PC-9 (cell line): ENCODE measurements around the gene KDELR1. TPM values are rescaled to one million over a fixed set of nuclear protein-coding genes. Genes with fewer than 3 reads are reported as not detected.

Experiments used
- BruUV-seq: library from RNA; stranded (reverse); fragments of 400-500 nt; replicated peaks from 2 replicates; lab custom pipeline; 2021; lab: Mats Ljungman, UMichigan
- CTCF ChIA-PET: fragments of 300-600 bp; sonication (Branson Sonifier 250); formaldehyde crosslinking; loops from one replicate; lab custom pipeline; 2022; ENCODE audit warnings: antibody characterized with exemption; lab: Charles Lee
- POLR2A ChIA-PET: fragments of 300-600 bp; sonication (Branson Sonifier 250); formaldehyde crosslinking; loops from one replicate; lab custom pipeline; 2022; ENCODE audit warnings: antibody characterized with exemption; ENCODE audit not compliant: unreplicated experiment; lab: Charles Lee
- DNase-seq, 2 experiments: peaks; one replicate each; pipeline versions ENCODE4 v3.0.0 to v3.0.0-alpha.2; 2015 to 2022; ENCODE audit warnings: mixed read lengths in 1 of 2
- H2AFZ ChIP-seq: fragments of 200-600 bp; sonication (generic); 2 replicates; pipeline ENCODE4 v1.8.1; 2017; ENCODE audit warnings: antibody characterized with exemption
- H3F3A ChIP-seq: fragments of 200-600 bp; sonication (generic); 2 replicates; pipeline ENCODE4 v1.8.1; 2017; ENCODE audit warnings: antibody characterized with exemption, mild to moderate bottlenecking, low read depth; ENCODE audit not compliant: insufficient read depth
- H3K27ac ChIP-seq: fragments of 200-600 bp; sonication (generic); 2 replicates; pipeline ENCODE4 v1.6.1; 2016; ENCODE audit warnings: mixed run types
- H3K27me3 ChIP-seq: fragments of 200-600 bp; sonication (generic); 2 replicates; pipeline ENCODE4 v1.6.1; 2016; ENCODE audit warnings: low read depth, mixed run types; ENCODE audit not compliant: insufficient read depth
- H3K36me3 ChIP-seq: fragments of 200-600 bp; sonication (generic); 2 replicates; pipeline ENCODE4 v1.6.1; 2016; ENCODE audit warnings: low read depth, mixed run types
- H3K4me1 ChIP-seq: fragments of 200-600 bp; sonication (generic); replicated peaks from 2 replicates; pipeline ENCODE4 v1.6.1; 2016; ENCODE audit warnings: mixed run types; ENCODE audit not compliant: insufficient read depth
- H3K4me2 ChIP-seq: fragments of 200-600 bp; sonication (generic); 2 replicates; pipeline ENCODE4 v1.6.1; 2017; ENCODE audit warnings: mixed run types
- H3K4me3 ChIP-seq: fragments of 200-600 bp; sonication (generic); 2 replicates; pipeline ENCODE4 v1.6.1; 2016; ENCODE audit warnings: mixed run types
- H3K79me2 ChIP-seq: fragments of 200-600 bp; sonication (generic); 2 replicates; pipeline ENCODE4 v1.6.1; 2017; ENCODE audit warnings: low read depth, mixed run types
- H3K9me2 ChIP-seq: fragments of 200-600 bp; sonication (generic); 2 replicates; pipeline ENCODE4 v1.8.1; 2017; ENCODE audit warnings: mild to moderate bottlenecking; ENCODE audit not compliant: insufficient read depth
- H3K9me3 ChIP-seq: fragments of 200-600 bp; sonication (generic); 2 replicates; pipeline ENCODE4 v1.8.1; 2016; ENCODE audit warnings: low read depth; ENCODE audit not compliant: insufficient read depth
- H4K20me1 ChIP-seq: fragments of 200-600 bp; sonication (generic); 2 replicates; pipeline ENCODE4 v1.8.1; 2017; ENCODE audit not compliant: insufficient read depth
- CTCF ChIP-seq: fragments of 200-600 bp; sonication (generic); conservative IDR thresholded peaks from 2 replicates; pipeline ENCODE4 v1.6.1; 2017; ENCODE audit warnings: mixed run types, antibody characterized with exemption, mild to moderate bottlenecking, moderate library complexity
- EZH2 ChIP-seq: fragments of 200-600 bp; sonication (generic); IDR thresholded peaks from 2 replicates; pipeline ENCODE4 v1.8.0; 2017; ENCODE audit warnings: antibody characterized with exemption, low read depth
- intact Hi-C: fragments of 100-400 bp; cut with micrococcal nuclease; formaldehyde crosslinking; loops from one replicate; pipeline ENCODE4 v1.10.0; 2022; ENCODE audit not compliant: unreplicated experiment
- total RNA-seq: library from RNA; stranded (reverse); gene quantifications from 2 replicates; pipeline ENCODE4 v1.2.3, GENCODE V29; 2021

KDELR1 gene
- total RNA-seq, 1 experiment from 2014 or later, result 261 TPM

DNA sequence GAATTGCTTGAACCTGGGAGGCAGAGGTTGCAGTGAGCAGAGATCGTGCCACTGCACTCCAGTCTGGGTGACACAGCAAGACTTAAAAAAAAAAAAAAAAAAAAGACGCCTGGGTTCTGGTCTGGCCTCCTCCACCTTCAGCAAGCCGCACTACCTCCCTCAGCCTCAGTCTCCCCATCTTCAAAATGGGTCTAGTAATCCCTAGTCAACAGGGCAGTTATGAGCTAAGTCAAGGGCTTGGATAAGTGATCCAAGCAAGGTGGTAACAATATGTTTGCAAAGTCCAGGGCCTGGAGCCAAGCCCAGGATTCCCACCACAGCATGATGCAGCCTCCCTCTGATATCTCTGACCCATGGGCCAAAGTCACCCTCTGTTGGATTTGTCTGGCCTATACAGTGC lies 4.4 kb downstream of the KDELR1 start:
- peaks cover 34% of the 10 kb centered on the region for H3K79me2 ChIP-seq
- TF ChIP-seq EZH2, result no peak
- no peak for TF ChIP-seq CTCF
- no peak overlapping the region for H2AFZ ChIP-seq
- ChIA-PET CTCF (interaction anchor here (0.7 kb wide), 1 partner anchor 278 kb away, joined by 10 read pairs; no protein-coding TSS in a partner anchor), POLR2A (no interaction called here)
- no peak overlapping the region for H3K4me2 ChIP-seq
- intact Hi-C loops, result no loop called here
- peaks cover 24% of the 10 kb centered on the region for H4K20me1 ChIP-seq
- H3F3A ChIP-seq, result peaks cover 45% of the 10 kb centered on the region
- no peak overlapping the region for H3K4me3 ChIP-seq
- no TSS peak for BruUV-seq
- H3K27me3 ChIP-seq, result no peaks in the 10 kb centered on the region
- H3K27ac ChIP-seq, result no peak overlapping the region
- no peaks in the 10 kb centered on the region for H3K4me1 ChIP-seq
- peaks cover 45% of the 10 kb centered on the region for H3K36me3 ChIP-seq
- no peak for DNase-seq
- H3K9me2 ChIP-seq, result no peaks in the 10 kb centered on the region
- H3K9me3 ChIP-seq, result no peaks in the 10 kb centered on the region

DNA sequence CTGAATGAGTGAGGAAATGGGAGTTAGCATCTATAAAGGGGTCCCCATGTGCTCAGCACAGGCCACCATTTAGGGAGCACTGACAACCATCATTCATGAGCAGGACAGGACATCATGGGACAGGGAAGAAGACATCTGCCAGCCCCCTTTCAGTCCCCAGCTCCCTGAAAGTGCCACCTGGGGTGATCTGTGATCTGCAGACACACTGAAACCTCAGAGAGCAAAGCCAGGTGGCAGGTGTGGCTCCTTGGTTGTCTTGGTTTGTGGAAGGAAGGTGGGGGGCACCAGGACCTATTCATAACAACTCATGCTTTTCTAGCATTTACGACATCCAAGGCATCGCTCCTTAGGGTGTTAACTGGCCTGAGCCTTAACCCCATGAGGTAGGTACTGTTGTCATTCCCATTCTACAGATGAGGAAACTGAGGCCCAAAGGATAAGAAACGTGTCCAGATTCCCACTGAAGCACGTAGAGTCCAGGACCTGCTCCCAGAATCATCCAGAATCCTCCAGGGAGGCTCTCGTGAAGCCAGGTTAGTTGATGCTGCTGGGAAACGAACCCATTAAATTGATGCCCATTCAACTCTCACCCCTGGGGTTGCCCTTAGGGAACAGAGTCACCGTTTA lies 5.8 kb downstream of the KDELR1 start:
- H2AFZ ChIP-seq, result no peak overlapping the region
- peaks cover 24% of the 10 kb centered on the region for H4K20me1 ChIP-seq
- DNase-seq, result no peak
- intact Hi-C loops, result no loop called here
- H3F3A ChIP-seq, result peaks cover 49% of the 10 kb centered on the region
- H3K4me3 ChIP-seq, result no peak overlapping the region
- H3K4me1 ChIP-seq, result no peaks in the 10 kb centered on the region
- ChIA-PET POLR2A (no interaction called here), CTCF (interaction anchor here (0.5 kb wide), 1 partner anchor 256 kb away, joined by 3 read pairs; no protein-coding TSS in a partner anchor)
- no peaks in the 10 kb centered on the region for H3K27me3 ChIP-seq
- peaks cover 26% of the 10 kb centered on the region for H3K79me2 ChIP-seq
- H3K27ac ChIP-seq, result no peak overlapping the region
- no peaks in the 10 kb centered on the region for H3K9me3 ChIP-seq
- H3K36me3 ChIP-seq, result peaks cover 45% of the 10 kb centered on the region
- H3K4me2 ChIP-seq, result no peak overlapping the region
- no peaks in the 10 kb centered on the region for H3K9me2 ChIP-seq
- TF ChIP-seq CTCF, result no peak
- no peak for TF ChIP-seq EZH2
- no TSS peak for BruUV-seq

DNA sequence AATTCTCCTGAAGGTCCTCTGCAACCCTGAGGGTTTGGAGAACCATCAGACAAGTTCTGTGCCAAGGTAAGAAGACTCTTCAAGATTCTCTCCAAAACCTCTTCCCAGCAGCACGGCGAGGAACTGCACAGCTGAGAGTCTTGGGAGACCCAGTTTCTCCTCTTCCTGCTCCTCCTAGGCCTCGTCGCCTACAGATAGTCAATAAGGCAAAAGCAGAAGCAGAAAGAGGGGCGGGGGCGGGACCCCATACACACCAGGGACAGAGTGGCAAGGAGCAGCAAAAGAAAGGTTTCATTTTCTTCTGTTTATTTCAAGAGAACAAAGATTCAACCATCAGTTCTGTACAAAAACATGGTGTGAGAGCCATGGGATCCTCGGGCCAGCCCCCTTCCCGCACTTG lies 9.1 kb downstream of the KDELR1 start:
- intact Hi-C loops, result no loop called here
- Histone ChIP-seq H3K79me2 (no peaks in the 10 kb centered on the region), H3K4me1 (0 out of 2 replicates have a peak, but pooled peaks cover 7% of the 10 kb centered on the region), H3K4me2 (no peak overlapping the region), H4K20me1 (peaks cover 11% of the 10 kb centered on the region), H3K9me3 (no peaks in the 10 kb centered on the region), H3F3A (peaks cover 44% of the 10 kb centered on the region; the same call in 1 of the 2 replicates), H3K9me2 (no peaks in the 10 kb centered on the region), H3K36me3 (peaks cover 24% of the 10 kb centered on the region), H3K27ac (no peak overlapping the region), H3K4me3 (no peak overlapping the region), H2AFZ (no peak overlapping the region), H3K27me3 (no peaks in the 10 kb centered on the region)
- ChIA-PET POLR2A (no interaction called here), CTCF (no interaction called here)
- no TSS peak for BruUV-seq
- TF ChIP-seq CTCF (no peak), EZH2 (no peak)
- no peak for DNase-seq
